GM19324 (cell line): ENCODE measurements around the gene VMAC.
"Not testable (repeated sequence)": the region's sequence is repeated elsewhere in the genome, so short reads cannot be mapped to it uniquely, and the experiment has no call there.

Source experiments
- ATAC-seq: cut with Tn5 transposase; IDR thresholded peaks from one replicate; pipeline ENCODE4 v1.9.1; 2021; ENCODE audit warnings: mild to moderate bottlenecking, moderate library complexity; ENCODE audit not compliant: unreplicated experiment, low FRiP score

VMAC gene

GRCh38 chr19:5904352-5905113 is at the start of gene VMAC:
TSS of gene VMAC (plus strand) at chr19:5904872. CDS start at chr19:5904891, 19 bp downstream.
- peak; percentile 86 for ATAC-seq

DNA sequence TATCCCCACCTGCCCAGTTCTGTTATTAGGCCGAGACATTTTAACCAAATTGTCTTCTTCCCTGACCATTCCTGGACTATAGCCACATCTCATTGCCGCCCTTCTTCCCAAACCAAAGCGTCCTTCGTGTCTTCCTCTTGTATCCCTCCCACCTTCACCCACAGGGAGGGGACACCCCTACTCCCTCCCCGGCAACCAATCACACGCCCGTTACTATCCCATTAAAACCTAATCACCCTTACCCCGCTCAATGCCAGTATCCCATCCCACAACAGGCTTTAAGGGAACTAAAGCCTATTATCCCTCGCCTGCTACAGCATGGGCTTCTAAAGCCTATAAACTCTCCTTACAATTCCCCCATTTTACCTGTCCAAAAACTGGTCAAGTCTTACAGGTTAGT is 49.5 kb upstream of the VMAC start:
- not testable (repeated sequence) for ATAC-seq

DNA sequence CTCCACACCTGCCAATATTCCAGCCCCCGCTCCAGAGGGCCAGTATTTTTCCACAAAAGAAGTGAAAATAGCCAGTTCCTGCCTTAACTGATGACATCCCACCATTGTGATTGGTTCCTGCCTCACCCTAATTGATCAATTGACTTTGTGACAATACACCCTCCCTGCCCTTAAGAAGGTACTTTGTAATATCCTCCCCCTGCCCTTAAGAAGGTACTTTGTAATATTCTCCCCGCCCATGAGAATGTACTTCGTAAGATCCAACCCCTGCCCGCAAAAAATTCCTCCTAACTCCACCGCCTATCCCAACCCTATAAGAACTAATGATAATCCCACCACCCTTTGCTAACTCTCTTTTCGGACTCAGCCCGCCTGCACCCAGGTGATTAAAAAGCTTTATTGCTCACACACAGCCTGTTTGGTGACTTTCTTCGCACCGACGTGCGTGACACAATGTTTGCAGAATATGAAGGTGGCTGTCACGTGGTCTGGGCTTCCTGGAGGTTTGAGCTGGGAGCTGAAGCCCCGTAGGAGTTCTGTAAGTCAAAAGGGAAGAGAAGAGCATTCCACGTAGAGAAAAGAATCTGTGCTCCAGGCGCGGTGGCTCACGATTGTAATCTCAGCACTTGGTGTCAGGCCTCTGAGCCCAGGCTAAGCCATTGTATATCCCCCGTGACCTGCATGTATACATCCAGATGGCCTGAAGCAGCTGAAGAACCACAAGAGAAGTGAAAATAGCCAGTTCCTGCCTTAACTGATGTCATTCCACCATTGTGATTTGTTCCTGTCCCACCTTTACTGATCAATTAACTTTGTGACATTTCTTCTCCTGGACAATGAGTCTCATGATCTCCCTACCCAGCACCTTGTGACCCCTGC is 47.2 kb upstream of the VMAC start:
- no peak for ATAC-seq

- ATAC-seq = no peak
These were observed 41.5 kb upstream of the VMAC start for GRCh38 chr19:5863030-5863665.

- ATAC-seq = no peak
These were observed 40.5 kb upstream of the VMAC start for GRCh38 chr19:5864013-5864720.

GRCh38 chr19:5864725-5865486 is 39.8 kb upstream of the VMAC start:
- no peak for ATAC-seq

DNA sequence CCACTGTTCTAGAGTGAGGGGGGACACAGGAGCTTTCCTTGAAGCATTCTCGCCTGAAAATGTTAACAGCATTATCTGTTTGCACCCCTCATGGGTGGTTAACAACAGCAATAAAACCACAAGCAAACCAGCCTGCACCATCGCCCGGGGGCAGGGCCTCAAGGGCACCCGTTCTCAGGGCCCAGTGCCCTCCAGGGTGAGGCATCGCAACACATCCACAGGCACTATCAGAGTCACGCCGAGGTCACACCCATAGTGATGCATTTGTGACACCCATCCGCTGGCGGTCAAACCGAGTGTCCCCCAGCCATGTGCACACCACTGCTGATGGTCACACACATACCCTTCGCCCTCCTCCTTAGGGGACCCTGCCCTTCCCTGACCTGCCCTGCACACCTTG is 38.9 kb upstream of the VMAC start:
- no peak for ATAC-seq

DNA sequence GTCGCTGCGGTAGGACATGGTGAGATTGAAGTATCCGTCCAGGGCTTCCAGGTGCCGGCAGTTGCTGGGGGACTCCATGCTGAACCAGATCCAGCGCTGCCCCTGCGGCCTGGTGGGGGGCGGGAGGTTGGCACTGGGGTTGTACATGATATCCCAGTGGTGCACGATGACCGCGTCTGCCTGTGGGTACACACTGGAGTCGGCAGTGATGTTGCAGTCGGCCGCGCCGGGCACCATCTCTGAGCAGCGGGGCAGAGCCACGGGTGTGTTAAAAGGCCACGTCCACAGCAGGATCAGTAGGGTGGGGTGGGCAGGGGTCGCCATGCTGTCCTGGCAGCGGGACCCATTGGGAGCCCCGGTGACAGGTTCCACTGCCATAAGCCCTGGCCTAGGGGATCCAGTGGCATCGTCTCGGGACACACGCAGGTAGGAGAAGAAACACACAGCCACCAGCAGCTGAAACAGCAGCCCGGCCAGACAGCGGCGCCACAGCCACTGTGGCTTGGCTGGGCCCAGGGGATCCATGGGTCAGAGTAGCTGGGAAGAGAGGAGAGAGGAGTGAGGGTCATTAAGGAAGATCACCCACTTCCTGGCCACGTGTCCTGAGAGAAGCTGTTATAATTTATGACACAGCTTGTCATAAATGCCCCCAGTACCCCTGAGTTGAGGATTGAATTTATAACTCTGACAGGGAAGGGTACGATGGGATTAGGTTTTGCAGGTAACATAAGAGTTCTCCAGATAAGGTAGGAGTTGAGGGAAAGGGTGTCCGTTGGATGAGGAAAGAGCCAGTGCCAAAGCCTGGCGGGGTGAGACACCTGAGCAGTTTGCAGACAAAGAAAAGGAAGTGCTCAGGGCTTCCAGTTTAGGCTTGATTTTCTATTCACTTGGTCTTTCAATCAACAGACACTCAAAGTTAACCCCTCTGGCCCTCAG is 37.2 kb upstream of the VMAC start:
- no peak for ATAC-seq

DNA sequence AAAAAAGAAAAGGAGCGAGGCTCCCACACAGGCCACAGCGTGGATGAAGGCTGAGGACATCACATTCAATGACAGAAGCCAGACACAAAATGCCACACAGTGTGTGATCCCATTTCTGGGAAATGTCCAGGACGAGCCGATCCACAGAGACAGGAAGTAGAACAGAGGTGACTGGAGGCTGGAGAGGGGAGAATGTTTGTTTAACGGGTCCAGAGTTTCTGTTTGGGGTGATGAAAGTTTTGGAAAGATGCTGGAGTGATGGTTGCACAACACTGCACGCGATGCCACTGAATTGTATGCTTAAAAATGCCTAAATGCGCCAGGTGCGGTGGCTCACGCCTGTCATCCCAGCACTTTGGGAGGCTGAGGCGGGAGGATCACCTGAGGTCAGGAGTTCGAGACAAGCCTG is 33.7 kb upstream of the VMAC start:
- ATAC-seq = no peak

DNA sequence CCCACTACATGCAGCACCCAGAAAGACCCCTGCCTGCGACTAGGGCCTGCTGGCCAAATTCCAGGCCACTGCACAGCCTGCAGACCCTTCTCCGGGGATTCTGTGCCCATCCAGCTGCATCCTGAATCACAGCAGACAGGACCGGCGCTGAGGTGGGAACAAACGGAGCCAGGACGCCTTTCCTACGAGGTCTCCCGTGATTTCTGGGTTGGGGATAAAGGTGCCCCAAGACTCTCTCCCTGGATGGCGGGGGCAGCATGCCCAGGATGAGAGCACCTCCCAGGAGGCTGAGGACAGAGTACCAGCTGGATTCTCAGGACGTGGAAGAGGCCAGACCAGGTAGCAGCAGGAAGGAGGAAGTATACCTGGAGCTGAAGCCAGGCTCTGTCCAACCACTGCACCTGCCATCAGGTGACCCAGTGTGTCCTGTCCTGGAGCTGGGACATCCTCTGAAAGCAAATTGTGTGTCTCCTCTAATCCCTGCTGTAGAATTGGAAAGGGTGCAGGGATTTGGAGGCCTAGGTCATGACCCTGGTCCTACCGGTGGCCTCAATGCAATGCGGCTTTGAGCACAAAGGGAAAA is 31.0 kb upstream of the VMAC start:
- no peak for ATAC-seq

DNA sequence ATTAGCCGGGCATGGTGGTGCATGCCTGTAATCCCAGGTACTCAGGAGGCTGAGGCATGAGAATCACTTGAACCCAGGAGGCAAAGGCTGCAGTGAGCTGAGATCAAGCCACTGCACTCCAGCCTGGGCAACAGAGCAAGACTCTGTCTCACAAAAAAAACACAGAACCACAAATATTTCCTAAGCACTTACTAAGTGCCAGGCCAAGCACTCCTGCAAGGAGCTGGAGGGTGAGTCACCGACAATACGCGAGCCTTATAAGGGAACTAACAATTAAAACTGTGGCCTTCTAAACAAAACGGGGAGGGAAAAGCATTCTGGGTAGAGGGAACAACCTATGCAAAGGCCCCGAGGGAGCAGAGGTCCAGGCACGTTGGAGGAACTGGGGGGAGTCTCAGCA is 30.2 kb upstream of the VMAC start:
- not testable (repeated sequence) for ATAC-seq

DNA sequence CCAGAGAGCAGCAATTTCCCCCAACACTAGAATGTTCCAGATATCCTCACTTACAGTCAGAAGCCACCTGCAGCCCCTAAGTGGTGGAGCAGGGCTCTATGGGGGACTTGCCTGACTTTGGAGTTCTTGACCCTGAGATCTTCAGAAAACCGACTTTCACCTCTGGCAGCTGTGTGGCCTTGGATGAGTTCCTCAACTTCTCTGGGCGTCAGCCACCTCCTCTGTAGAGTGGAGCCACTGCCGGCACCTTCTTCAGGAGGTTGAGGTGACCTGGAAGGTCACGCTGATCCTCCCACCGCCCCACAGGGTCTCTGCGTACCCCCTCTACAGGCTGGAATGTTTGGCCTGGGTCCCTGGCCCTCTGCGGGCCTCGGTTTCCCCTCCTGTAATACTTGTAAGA is 27.2 kb upstream of the VMAC start:
- no peak for ATAC-seq

DNA sequence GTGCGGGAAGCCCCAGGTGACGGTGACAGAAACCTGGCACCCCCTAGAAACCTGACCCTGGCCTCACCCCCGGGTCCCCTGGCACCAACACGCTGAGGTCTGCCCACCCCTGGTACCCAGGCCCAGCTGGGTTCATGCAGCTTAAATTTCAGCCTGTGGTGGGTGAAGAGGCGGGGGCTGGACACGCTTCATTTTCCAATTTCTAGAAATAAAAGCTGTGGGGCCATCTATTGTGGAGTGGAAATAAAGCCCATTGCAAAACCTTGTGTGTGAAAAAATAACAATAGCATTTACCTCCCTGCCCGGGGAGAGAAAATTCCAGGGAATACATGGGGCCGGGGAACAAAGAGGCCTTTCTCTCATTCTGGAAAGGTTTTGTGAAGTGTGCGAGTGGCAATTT is 26.8 kb upstream of the VMAC start:
- no peak for ATAC-seq

GRCh38 chr19:5880196-5880595 is 24.5 kb upstream of the VMAC start:
- ATAC-seq = no peak

DNA sequence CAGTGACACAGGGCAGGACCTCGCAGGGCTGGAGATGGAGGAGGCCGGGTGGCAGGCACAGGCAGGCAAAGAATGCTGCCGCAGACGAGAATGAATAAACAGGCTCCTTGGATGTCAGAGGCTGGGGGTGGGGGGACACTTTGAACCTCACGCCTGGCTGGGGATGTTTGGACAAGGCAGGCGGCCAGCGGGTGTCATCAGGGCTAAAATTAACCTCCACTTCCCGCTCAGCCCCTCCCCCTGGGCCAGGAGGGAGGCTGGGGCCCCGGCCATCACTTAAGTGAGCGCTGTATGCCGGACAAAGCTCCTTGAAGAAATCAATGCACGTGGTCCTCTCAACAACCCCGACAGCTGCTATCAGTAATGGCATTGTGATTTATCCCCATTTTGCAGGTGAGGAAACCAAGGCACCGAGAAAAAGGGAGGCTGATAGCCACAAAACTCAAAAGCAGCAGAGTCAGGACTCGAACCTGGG is 24.0 kb upstream of the VMAC start:
- no peak for ATAC-seq

DNA sequence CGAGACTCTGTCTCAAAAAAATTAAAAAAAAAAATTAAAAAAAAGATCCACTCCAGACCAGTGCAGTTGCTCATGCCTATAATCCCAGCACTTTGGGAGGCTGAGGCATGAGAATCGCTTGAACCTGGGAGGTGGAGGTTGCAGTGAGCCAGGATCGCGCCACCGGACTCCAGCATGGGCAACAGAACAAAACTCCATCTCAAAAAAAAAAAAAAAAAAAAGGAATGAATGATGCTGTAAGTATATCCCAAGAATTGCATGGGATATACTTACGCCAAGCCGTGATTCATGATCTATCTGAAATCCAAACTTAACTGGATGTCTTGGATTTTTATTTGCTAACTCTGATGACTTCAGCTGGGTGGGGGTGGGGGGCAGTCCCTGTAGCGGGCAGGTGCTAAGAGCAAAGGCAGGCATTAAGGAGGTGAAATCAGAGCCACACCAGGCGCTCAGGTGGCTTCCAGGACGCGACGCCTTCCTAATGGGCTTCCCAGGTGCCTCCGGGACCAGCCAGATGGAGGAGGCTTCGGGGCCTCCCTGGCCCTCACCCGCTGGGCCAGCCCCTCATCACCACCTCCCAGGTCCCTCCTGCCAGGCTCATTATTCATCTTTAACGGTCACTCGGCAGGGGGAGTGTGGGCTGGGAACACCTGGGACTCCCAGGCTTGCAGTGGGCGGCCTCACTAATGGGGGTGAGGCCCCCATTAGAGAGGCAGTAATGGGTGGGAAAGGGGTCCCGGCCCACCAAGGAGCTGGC is 23.0 kb upstream of the VMAC start:
- no peak for ATAC-seq

DNA sequence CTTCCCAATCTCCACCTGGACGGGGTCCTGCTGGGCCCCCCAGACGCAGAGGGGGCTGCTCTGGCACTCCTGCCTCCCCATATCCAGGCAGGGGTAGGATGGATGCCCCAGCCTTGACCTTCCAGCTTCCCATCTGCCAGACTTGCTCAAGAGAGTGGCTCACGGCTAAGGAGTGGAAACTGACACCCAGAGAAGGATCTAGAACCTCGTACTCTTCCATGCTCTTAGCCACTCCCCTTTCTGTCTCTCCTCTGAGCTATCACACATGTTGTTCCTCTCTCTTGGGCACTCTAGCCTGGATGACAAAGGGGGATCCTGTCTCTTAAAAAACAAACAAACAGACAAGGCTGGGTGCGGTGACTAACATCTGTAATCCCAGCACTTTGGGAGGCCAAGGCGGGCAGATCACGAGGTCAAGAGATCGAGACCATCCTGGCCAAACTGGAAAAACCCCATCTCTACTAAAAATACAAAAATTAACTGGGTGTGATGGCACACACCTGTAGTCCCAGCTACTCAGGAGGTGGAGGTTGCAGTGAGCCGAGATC is 22.2 kb upstream of the VMAC start:
- no peak for ATAC-seq
